GM12873 (cell line): ENCODE results near the gene GFRA4.

Experiments used
- CTCF ChIP-seq: IDR thresholded peaks from 2 replicates; pipeline ENCODE4 v1.5.1; 2012; ENCODE audit warnings: low read depth, mild to moderate bottlenecking, moderate library complexity, low read length, control low read depth; ENCODE audit not compliant: insufficient read depth; ENCODE audit errors: missing control alignments

Gene GFRA4

GRCh38 chr20:3621111-3621510, 42.1 kb downstream of the GFRA4 start:
- TF ChIP-seq CTCF = no peak

- TF ChIP-seq CTCF = no peak
These were observed 46.9 kb downstream of the GFRA4 start for GRCh38 chr20:3616250-3616649.

- no peak for TF ChIP-seq CTCF
These were observed 48.7 kb downstream of the GFRA4 start for GRCh38 chr20:3614466-3614865.

- no peak for TF ChIP-seq CTCF
These were observed 49.3 kb downstream of the GFRA4 start for GRCh38 chr20:3613821-3614440.

GRCh38 chr20:3612795-3613572, 50.2 kb downstream of the GFRA4 start:
- TF ChIP-seq CTCF = no peak

- TF ChIP-seq CTCF = no peak
These were observed 51.3 kb downstream of the GFRA4 start for GRCh38 chr20:3611901-3612300.
